ENCODE measurements around the gene PRKCD.

PRKCD gene

GRCh38 chr3:53200501-53201498, 39.8 kb downstream of the PRKCD start:
- H3K4me3 Mint-ChIP-seq = no peak overlapping the region
- H3K4me1 Mint-ChIP-seq = peaks cover 25% of the 10 kb centered on the region
- peaks cover 4% of the 10 kb centered on the region for H3K36me3 Mint-ChIP-seq (ENCODE audit: low read depth)
- H3K27me3 Mint-ChIP-seq (ENCODE audit: low read depth, poor library complexity) = no peaks in the 10 kb centered on the region
- no peak for DNase-seq
- TF ChIP-seq CTCF (IDR thresholded peaks at IDR 0.05) = no peak
- H3K27ac Mint-ChIP-seq = no peak overlapping the region
- H3K9me3 Mint-ChIP-seq = peaks cover 5% of the 10 kb centered on the region

- H3K9me3 Mint-ChIP-seq = peaks cover 15% of the 10 kb centered on the region
- no peak overlapping the region for H3K27ac Mint-ChIP-seq
- H3K4me1 Mint-ChIP-seq = peaks cover 17% of the 10 kb centered on the region
- peaks cover 7% of the 10 kb centered on the region for H3K27me3 Mint-ChIP-seq (ENCODE audit: low read depth, poor library complexity)
- H3K4me3 Mint-ChIP-seq = no peak overlapping the region
- DNase-seq = no peak
- no peak for TF ChIP-seq CTCF (IDR thresholded peaks at IDR 0.05)
- peaks cover 4% of the 10 kb centered on the region for H3K36me3 Mint-ChIP-seq (ENCODE audit: low read depth)
Measured at GRCh38 chr3:53202331-53203015, 41.5 kb downstream of the PRKCD start.

- Mint-ChIP-seq H3K4me3 (no peak overlapping the region), H3K4me1 (peaks cover 3% of the 10 kb centered on the region), H3K27ac (no peak overlapping the region), H3K27me3 (ENCODE audit: low read depth, poor library complexity) (peaks cover 19% of the 10 kb centered on the region), H3K9me3 (peaks cover 31% of the 10 kb centered on the region), H3K36me3 (ENCODE audit: low read depth) (peaks cover 5% of the 10 kb centered on the region)
- TF ChIP-seq CTCF (IDR thresholded peaks at IDR 0.05) = no peak
- DNase-seq = no peak
Measured at GRCh38 chr3:53211706-53212702, 51.0 kb downstream of the PRKCD start.

- Mint-ChIP-seq H3K27ac (no peak overlapping the region), H3K4me1 (no peaks in the 10 kb centered on the region), H3K9me3 (peaks cover 20% of the 10 kb centered on the region), H3K4me3 (no peak overlapping the region), H3K27me3 (ENCODE audit: low read depth, poor library complexity) (peaks cover 18% of the 10 kb centered on the region), H3K36me3 (ENCODE audit: low read depth) (peaks cover 5% of the 10 kb centered on the region)
- no peak for DNase-seq
- TF ChIP-seq CTCF (IDR thresholded peaks at IDR 0.05) = no peak
Measured at GRCh38 chr3:53213276-53213675, 52.3 kb downstream of the PRKCD start.

GRCh38 chr3:53215816-53216215, 54.8 kb downstream of the PRKCD start:
- no peak for DNase-seq
- no peak overlapping the region for H3K4me3 Mint-ChIP-seq
- H3K27ac Mint-ChIP-seq = no peak overlapping the region
- H3K9me3 Mint-ChIP-seq = no peaks in the 10 kb centered on the region
- H3K27me3 Mint-ChIP-seq (ENCODE audit: low read depth, poor library complexity) = peaks cover 18% of the 10 kb centered on the region
- H3K4me1 Mint-ChIP-seq = peaks cover 6% of the 10 kb centered on the region
- H3K36me3 Mint-ChIP-seq (ENCODE audit: low read depth) = peaks cover 7% of the 10 kb centered on the region
- no peak for TF ChIP-seq CTCF (IDR thresholded peaks at IDR 0.05)

Measured in nephron progenitor cell (in vitro differentiated cells).